ENCODE measurements around the gene CST5.
"Not testable (repeated sequence)": the region's sequence is repeated elsewhere in the genome, so short reads cannot be mapped to it uniquely, and the experiment has no call there.

Gene CST5

DNA sequence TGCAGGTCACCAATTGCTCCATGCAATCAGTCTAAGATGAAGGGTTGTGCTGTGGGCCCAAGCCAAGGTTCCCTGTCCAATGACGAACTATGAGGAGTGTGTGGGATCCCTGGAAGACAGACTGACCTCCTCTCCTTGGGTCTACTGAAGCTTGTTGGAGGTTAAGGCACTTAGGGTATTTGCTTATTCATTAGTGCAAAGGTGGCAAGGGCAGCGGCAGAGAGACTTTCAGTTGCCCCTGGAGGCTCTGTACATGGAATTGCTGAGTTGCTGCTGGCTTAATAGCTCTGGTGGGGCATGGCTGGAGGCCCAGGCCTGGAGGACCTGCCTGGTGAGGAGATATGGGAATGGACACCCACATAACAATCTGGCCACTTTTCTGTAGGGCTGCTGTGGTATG lies 29.8 kb upstream of the CST5 start:
- Histone ChIP-seq H3K4me1 (no peaks in the 10 kb centered on the region), H3K4me3 (no peak overlapping the region), H3K9me3 (no peaks in the 10 kb centered on the region), H3K36me3 (no peaks in the 10 kb centered on the region), H3K27me3 (no peaks in the 10 kb centered on the region), H3K27ac (no peak overlapping the region)
- no peak for DNase-seq
- intact Hi-C loops (cut with DNase I; ENCODE audit: low total_unique reads) = no loop called here
- TF ChIP-seq, protein P1, sequence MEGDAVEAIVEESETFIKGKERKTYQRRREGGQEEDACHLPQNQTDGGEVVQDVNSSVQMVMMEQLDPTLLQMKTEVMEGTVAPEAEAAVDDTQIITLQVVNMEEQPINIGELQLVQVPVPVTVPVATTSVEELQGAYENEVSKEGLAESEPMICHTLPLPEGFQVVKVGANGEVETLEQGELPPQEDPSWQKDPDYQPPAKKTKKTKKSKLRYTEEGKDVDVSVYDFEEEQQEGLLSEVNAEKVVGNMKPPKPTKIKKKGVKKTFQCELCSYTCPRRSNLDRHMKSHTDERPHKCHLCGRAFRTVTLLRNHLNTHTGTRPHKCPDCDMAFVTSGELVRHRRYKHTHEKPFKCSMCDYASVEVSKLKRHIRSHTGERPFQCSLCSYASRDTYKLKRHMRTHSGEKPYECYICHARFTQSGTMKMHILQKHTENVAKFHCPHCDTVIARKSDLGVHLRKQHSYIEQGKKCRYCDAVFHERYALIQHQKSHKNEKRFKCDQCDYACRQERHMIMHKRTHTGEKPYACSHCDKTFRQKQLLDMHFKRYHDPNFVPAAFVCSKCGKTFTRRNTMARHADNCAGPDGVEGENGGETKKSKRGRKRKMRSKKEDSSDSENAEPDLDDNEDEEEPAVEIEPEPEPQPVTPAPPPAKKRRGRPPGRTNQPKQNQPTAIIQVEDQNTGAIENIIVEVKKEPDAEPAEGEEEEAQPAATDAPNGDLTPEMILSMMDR (IDR thresholded peaks at IDR 0.05) = no peak

DNA sequence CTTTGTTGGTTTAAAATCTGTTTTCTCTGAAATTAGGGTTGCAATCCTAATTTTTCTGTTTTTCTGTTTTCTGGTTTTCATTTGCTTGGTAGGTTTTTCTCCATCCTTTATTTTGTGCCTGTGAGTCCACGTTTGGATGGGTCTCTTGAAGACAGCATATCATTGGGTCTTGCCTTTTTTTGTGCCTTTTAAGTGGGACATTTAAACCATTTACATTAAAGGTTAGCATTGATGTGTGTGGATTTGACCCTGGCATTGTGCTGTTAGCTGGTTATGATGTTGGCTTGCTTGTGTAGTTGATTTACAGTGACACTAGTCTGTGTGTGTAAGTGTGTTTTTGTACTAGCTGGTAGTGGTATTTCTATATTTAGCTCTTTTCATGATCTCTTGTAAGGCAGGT lies 28.0 kb upstream of the CST5 start:
- H3K9me3 ChIP-seq = no peaks in the 10 kb centered on the region
- H3K27ac ChIP-seq = no peak overlapping the region
- no peaks in the 10 kb centered on the region for H3K27me3 ChIP-seq
- no peaks in the 10 kb centered on the region for H3K4me1 ChIP-seq
- H3K36me3 ChIP-seq = no peaks in the 10 kb centered on the region
- TF ChIP-seq, protein P1 (IDR thresholded peaks at IDR 0.05) = no peak
- no peak overlapping the region for H3K4me3 ChIP-seq
- intact Hi-C loops (cut with DNase I; ENCODE audit: low total_unique reads) = no loop called here
- DNase-seq = no peak

DNA sequence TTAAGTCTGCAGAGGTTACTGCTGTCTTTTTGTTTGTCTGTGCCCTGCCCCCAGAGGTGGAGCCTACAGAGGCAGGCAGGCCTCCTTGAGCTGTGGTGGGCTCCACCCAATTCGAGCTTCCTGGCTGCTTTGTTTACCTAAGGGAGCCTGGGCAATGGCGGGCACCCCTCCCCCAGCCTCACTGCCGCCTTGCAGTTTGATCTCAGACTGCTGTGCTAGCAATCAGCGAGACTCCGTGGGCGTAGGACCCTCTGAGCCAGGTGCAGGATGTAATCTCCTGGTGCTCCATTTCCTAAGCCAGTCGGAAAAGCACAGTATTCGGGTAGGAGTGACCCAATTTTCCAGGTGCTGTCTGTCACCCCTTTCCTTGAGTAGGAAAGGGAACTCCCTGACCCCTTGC lies 22.8 kb upstream of the CST5 start:
- intact Hi-C loops (cut with DNase I; ENCODE audit: low total_unique reads); H3K9me3 ChIP-seq; DNase-seq: not testable (repeated sequence)

DNA sequence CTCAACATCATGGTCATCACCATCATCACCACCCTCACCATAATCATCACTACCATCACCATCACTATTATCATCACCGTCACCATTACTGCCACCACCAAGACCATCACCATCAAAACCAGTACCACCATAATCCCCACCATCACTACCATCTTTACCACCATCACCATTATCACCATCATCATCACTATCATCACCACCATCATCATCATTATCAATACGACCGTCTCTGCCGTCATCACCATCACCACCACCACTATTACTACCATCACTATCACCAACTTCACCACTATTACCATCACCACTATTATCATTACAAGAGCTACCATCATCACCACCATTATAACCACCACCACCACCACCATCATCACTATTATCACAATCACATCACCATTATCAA lies 11.3 kb upstream of the CST5 start:
- H3K9me3 ChIP-seq; H3K4me1 ChIP-seq; intact Hi-C loops (cut with DNase I; ENCODE audit: low total_unique reads); H3K27me3 ChIP-seq; DNase-seq; H3K36me3 ChIP-seq; H3K4me3 ChIP-seq; H3K27ac ChIP-seq: not testable (repeated sequence)

More for the DNA sequence above, 22.8 kb upstream of the CST5 start:
- H3K4me1 ChIP-seq, H3K27ac ChIP-seq, H3K36me3 ChIP-seq, H3K27me3 ChIP-seq, H3K4me3 ChIP-seq: not testable (repeated sequence)

DNA sequence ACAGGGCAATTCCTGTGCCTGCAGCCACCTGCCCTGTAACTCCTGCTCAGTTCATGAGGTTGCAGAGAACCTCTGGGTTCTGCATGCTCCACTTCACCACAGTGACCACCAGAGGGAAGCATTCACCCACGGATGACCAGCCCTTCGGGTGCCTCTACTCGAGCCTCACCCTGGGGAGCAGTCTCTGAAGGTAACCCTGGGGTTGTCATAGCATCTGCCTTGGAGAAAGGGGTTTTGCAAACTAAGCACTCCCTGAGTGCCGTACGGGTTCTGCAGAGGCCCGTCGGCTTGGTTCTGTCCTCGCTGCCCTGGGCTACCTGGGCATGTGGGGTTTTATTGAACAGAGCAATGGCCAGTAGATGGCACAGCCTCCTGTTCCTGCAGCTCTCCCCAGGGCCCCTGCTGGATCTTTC lies 10.2 kb upstream of the CST5 start:
- Histone ChIP-seq H3K4me3 (no peak overlapping the region), H3K4me1 (no peaks in the 10 kb centered on the region), H3K9me3 (no peaks in the 10 kb centered on the region), H3K36me3 (no peaks in the 10 kb centered on the region), H3K27me3 (peaks cover 0 to 2% of the 10 kb centered on the region in 2 donors), H3K27ac (no peak overlapping the region)
- peak in 1 of 2 donors; percentile 59 for DNase-seq
- TF ChIP-seq, protein P1 (IDR thresholded peaks at IDR 0.05) = peak in 1 of 2 experiments; percentile 27
- intact Hi-C loops (cut with DNase I; ENCODE audit: low total_unique reads) = no loop called here

DNA sequence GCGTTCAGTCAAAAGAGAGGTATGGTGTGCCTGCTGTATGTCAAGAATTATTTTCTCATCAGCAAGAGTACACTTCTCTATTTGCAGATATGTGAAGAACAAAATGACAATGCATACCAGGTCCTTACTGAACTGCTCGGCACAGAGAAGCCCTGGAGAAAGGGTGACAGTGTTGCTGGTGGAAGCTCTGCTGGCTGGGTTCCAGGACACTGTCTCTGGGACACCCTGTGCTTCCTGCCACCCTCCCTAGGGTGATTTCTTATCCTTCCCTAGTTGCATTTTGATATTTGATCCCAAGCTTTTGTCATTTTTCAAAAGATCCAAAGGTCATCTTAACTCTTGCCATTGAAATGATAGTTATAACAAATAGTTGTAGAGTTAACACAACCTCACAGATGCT lies 8.3 kb upstream of the CST5 start:
- Histone ChIP-seq H3K4me1 (no peaks in the 10 kb centered on the region), H3K27ac (no peak overlapping the region), H3K9me3 (no peaks in the 10 kb centered on the region), H3K36me3 (no peaks in the 10 kb centered on the region), H3K4me3 (no peak overlapping the region), H3K27me3 (peaks cover 0 to 2% of the 10 kb centered on the region in 2 donors)
- intact Hi-C loops (cut with DNase I; ENCODE audit: low total_unique reads) = no loop called here
- no peak for DNase-seq
- TF ChIP-seq, protein P1 (IDR thresholded peaks at IDR 0.05) = no peak

DNA sequence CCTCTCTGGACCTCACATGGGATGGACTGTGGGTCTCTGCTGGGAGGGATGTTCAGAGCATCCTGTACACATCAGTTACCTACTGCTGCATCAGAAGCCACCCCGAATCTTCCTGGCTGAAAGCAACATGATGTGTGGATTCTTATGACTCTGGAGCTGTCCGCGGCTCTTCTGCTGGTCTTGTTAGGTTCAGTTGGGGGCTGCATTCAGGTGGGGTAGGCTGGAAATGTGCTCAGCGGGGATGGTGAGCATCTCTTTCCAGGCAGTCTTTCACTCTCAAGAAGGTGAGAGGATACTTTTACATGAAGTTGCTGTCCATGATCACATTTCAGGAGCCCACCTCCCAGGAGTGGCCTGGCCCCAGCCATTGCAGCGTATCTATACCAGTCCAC lies 5.2 kb upstream of the CST5 start:
- H3K4me1 ChIP-seq = no peaks in the 10 kb centered on the region
- intact Hi-C loops (cut with DNase I; ENCODE audit: low total_unique reads) = no loop called here
- peaks cover 0 to under 1% of the 10 kb centered on the region in 2 donors for H3K27me3 ChIP-seq
- TF ChIP-seq, protein P1 (IDR thresholded peaks at IDR 0.05) = no peak
- H3K4me3 ChIP-seq = no peak overlapping the region
- DNase-seq = no peak
- no peak overlapping the region for H3K27ac ChIP-seq
- H3K36me3 ChIP-seq = no peaks in the 10 kb centered on the region
- H3K9me3 ChIP-seq = no peaks in the 10 kb centered on the region
